Smooth muscle cell (in vitro differentiated cells): ENCODE measurements around the gene EIF4G1. TPM values are rescaled to one million over a fixed set of nuclear protein-coding genes. Genes with fewer than 3 reads are reported as not detected.

Source experiments
- DNase-seq: peaks from one replicate; lab custom pipeline; 2025; ENCODE audit not compliant: unreplicated experiment; lab: John Stamatoyannopoulos, UW
- H2AFZ ChIP-seq: fragments of 200-600 bp; sonication (generic); 2 replicates; pipeline ENCODE4 v1.6.0; 2016; ENCODE audit warnings: antibody characterized with exemption, low read depth, mild to moderate bottlenecking
- H3F3A ChIP-seq: fragments of 200-600 bp; sonication (generic); 2 replicates; pipeline ENCODE4 v1.6.0; 2017; ENCODE audit warnings: antibody characterized with exemption, low read depth
- H3K27ac ChIP-seq: fragments of 200-600 bp; sonication (generic); 2 replicates; pipeline ENCODE4 v1.5.1; 2016; ENCODE audit warnings: low read depth, mild to moderate bottlenecking
- H3K27me3 ChIP-seq: fragments of 200-600 bp; sonication (generic); 2 replicates; pipeline ENCODE4 v1.6.1; 2016; ENCODE audit warnings: low read depth, mild to moderate bottlenecking
- H3K36me3 ChIP-seq: fragments of 200-600 bp; sonication (generic); 2 replicates; pipeline ENCODE4 v1.5.1; 2016; ENCODE audit warnings: low read depth
- H3K4me1 ChIP-seq: fragments of 200-600 bp; sonication (generic); 2 replicates; pipeline ENCODE4 v1.5.1; 2016; ENCODE audit warnings: low read depth
- H3K4me2 ChIP-seq: fragments of 200-600 bp; sonication (generic); 2 replicates; pipeline ENCODE4 v1.6.0; 2016; ENCODE audit warnings: mild to moderate bottlenecking
- H3K4me3 ChIP-seq: fragments of 200-600 bp; sonication (generic); 2 replicates; pipeline ENCODE4 v1.5.1; 2016; ENCODE audit warnings: mild to moderate bottlenecking
- H3K79me2 ChIP-seq: fragments of 200-600 bp; sonication (generic); 2 replicates; pipeline ENCODE4 v1.6.0; 2016; ENCODE audit warnings: low read depth, mild to moderate bottlenecking
- H3K9ac ChIP-seq: fragments of 200-600 bp; sonication (generic); 2 replicates; pipeline ENCODE4 v1.6.0; 2016; ENCODE audit warnings: low read depth
- H3K9me3 ChIP-seq: fragments of 200-600 bp; sonication (generic); replicated peaks from 2 replicates; pipeline ENCODE4 v1.5.1; 2016; ENCODE audit warnings: low read depth
- H4K20me1 ChIP-seq: fragments of 200-600 bp; sonication (generic); 2 replicates; pipeline ENCODE4 v1.6.0; 2016; ENCODE audit warnings: low read depth
- WGBS: methylation state at CpG from one replicate; pipeline ENCODE4 v1.1.7; 2016; ENCODE audit warnings: low lambda C conversion rate; 5-methylcytosine and 5-hydroxymethylcytosine counted together
- polyA plus RNA-seq: library from polyadenylated mRNA; unstranded; fragments of >200 nt; fragmentation: Nextera tagmentation; extraction: Ambion mirVana; gene quantifications from 2 replicates; pipeline ENCODE4 v1.2.1, GENCODE V29; 2016
- total RNA-seq: library from RNA; depleted of rRNA; stranded (reverse); fragments of >200 nt; gene quantifications from 2 replicates; pipeline ENCODE4 v1.2.3, GENCODE V29; 2014
- TF ChIP-seq, protein P1 (sequence below): fragments of 200-600 bp; sonication (generic); IDR thresholded peaks from 2 replicates; pipeline ENCODE4 v1.5.1; 2017; ENCODE audit warnings: borderline replicate concordance, mild to moderate bottlenecking, antibody characterized with exemption; ENCODE audit not compliant: insufficient read depth, poor library complexity, severe bottlenecking

The EIF4G1 gene
- total and polyA plus RNA-seq, 2 experiments from 2014 or later = 171 to 198 TPM

DNA sequence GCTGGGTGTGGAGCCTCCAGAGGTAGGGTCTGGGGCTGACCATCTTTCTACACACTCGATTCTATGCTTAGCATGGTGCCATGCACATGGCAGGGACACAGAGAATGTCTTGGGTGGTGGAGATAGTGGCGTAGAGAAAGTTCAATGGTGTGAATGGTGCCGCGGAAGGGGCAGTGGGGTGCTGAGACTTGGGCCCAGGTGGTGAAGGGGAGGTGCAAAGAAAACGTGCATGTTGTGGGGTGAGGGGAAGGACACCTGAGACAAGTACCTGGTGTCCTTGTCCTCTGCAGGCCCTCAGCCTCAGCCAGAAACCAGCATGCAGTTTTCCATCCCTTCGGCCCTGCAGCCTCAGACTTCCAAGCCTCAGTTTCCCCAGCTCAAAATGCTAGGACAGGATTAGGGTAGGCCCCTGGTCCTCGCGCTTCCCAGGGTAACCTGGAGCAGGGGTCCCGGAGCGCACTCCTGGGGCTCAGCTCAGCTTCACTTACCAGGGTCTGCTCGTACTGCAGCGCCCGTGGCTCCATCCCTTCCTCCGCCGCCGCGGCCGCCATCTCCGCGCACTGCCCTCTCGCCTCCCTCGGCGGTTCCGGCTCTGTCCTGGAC, 46.6 kb downstream of the EIF4G1 start:
- Histone ChIP-seq H4K20me1 (peaks cover 10% of the 10 kb centered on the region), H3K36me3 (peaks cover 4% of the 10 kb centered on the region), H3K27me3 (no peaks in the 10 kb centered on the region), H3K4me3 (peak overlapping the region; percentile 77), H3K4me1 (peaks cover 15% of the 10 kb centered on the region), H3F3A (peaks cover 12% of the 10 kb centered on the region), H3K27ac (no peak overlapping the region), H3K4me2 (peak overlapping the region; percentile 92), H3K9ac (peak overlapping the region; percentile 64), H3K79me2 (peaks cover 24% of the 10 kb centered on the region), H3K9me3 (no peaks in the 10 kb centered on the region), H2AFZ (no peak overlapping the region)
- TF ChIP-seq, protein P1, sequence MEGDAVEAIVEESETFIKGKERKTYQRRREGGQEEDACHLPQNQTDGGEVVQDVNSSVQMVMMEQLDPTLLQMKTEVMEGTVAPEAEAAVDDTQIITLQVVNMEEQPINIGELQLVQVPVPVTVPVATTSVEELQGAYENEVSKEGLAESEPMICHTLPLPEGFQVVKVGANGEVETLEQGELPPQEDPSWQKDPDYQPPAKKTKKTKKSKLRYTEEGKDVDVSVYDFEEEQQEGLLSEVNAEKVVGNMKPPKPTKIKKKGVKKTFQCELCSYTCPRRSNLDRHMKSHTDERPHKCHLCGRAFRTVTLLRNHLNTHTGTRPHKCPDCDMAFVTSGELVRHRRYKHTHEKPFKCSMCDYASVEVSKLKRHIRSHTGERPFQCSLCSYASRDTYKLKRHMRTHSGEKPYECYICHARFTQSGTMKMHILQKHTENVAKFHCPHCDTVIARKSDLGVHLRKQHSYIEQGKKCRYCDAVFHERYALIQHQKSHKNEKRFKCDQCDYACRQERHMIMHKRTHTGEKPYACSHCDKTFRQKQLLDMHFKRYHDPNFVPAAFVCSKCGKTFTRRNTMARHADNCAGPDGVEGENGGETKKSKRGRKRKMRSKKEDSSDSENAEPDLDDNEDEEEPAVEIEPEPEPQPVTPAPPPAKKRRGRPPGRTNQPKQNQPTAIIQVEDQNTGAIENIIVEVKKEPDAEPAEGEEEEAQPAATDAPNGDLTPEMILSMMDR = no peak
- no peak for DNase-seq
- 9% methylated on average over 24 of the region's 24 CpGs for WGBS

DNA sequence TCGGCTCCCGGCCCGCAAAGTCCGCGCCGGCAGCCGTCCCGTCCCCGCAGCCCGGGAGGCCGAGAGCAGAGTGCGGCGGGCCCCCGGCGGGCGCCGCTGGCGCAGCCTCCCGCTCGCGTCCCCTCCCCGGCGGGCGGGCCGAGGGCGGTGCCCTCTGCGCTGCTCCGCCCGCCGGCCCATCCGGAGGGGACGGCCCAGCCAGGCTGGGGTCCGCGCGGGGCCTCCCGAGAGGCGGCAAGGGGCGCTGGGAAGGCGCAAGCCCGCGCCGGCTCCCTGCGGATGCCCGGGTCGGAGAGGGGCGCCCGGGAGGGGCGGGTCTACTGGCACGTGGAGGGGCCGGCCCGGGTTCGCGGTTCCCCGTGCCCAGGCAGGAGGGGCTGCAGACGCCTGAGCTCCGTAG, 47.1 kb downstream of the EIF4G1 start, which contains the start of the genes CLCN2 and POLR2H:
CLCN2 (minus strand) TSS at position 74 of the 400 bp plus-strand sequence. CDS start 126 bp downstream, outside the sequence.
POLR2H (plus strand) TSS at position 179 of the 400 bp plus-strand sequence. CDS start 1,783 bp downstream, outside the sequence.
- Histone ChIP-seq H2AFZ (peak within 1 kb of the TSS; percentile 28), H3K9me3 (no peaks in the 10 kb centered on the region), H3K27me3 (no peaks in the 10 kb centered on the region), H3K36me3 (peaks cover 4% of the 10 kb centered on the region), H3K79me2 (peaks cover 24% of the 10 kb centered on the region), H3F3A (peaks cover 12% of the 10 kb centered on the region), H3K27ac (peak within 1 kb of the TSS; percentile 98), H4K20me1 (peaks cover 10% of the 10 kb centered on the region), H3K4me2 (peak within 1 kb of the TSS; percentile 92), H3K9ac (peak within 1 kb of the TSS; percentile 98), H3K4me3 (peak within 1 kb of the TSS; percentile 77), H3K4me1 (peaks cover 15% of the 10 kb centered on the region)
- under 1% methylated on average over 45 of the region's 56 CpGs for WGBS
- TF ChIP-seq, protein P1 = no peak
- DNase-seq = peak; percentile 65

DNA sequence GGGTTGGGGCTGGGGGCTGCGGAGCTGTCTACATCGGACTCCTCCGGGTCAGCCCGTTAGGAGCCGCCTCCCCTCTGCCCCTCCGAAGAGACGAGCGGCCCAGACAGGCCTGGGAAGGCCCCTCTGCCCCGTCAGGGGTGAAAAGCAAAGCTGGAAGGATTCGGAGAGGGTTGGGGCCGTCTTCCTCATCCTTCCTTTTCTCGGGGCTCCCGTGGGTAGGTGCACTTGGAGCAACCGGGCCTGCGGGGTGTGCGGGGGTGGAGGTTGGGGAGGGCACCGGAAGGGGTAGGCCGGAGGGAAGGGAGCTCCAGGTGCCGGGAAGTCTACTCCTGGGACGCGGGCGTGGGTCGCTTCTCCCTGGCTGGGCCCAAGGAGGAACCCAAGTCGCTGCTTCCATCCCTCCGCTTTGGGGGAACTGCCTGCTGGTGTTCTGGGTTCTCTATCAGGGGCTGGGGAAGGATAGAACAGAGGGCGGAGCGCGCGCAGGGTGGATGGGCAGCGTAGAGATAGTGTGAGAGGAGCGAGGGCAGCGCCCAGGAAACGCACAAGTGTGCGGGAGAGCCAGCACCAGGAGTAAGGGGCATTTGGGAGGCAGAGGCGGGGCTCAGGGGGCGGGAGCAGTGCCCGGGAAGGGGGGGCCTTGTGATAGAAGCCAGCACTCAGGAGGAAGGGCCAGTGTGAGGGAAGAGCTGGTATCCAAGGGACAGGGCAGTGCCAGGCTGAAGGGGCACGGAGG, 47.7 kb downstream of the EIF4G1 start:
- Histone ChIP-seq H3K4me2 (peak overlapping the region; percentile 92), H3K9me3 (no peaks in the 10 kb centered on the region), H3K9ac (peak overlapping the region; percentile 98), H3F3A (peaks cover 12% of the 10 kb centered on the region), H3K79me2 (peaks cover 24% of the 10 kb centered on the region), H3K4me1 (peaks cover 15% of the 10 kb centered on the region), H4K20me1 (peaks cover 10% of the 10 kb centered on the region), H2AFZ (peak overlapping the region; percentile 28), H3K27me3 (no peaks in the 10 kb centered on the region), H3K36me3 (peaks cover 4% of the 10 kb centered on the region), H3K4me3 (peak overlapping the region; percentile 77), H3K27ac (peak overlapping the region; percentile 98)
- TF ChIP-seq, protein P1 = no peak
- DNase-seq = peak; percentile 68
- 0% methylated on average over 24 of the region's 38 CpGs for WGBS
